Psoas muscle (tissue), 8 donors: ENCODE measurements around the gene TTYH3. TPM values are rescaled to one million over a fixed set of nuclear protein-coding genes. Genes with fewer than 3 reads are reported as not detected.

Source experiments
- ATAC-seq, 4 donors: fragments of 200-7000 bp; cut with Tn5 transposase; one replicate each; pipeline ENCODE4 v1.9.1; 2020; ENCODE audit warnings: moderate library complexity in 3 of 4, mild to moderate bottlenecking in 2 of 4
- DNase-seq, 2 donors: peaks; one replicate each; pipeline ENCODE4 v3.0.0-alpha.2; 2020
- H3K27ac ChIP-seq: fragments of 200-600 bp; one replicate; pipeline ENCODE4 v1.8.0; 2022
- H3K27me3 ChIP-seq, 3 donors: fragments of 200-600 bp in 1 of 3; one replicate each; pipeline versions ENCODE4 v1.6.1 to v1.8.0; 2013 to 2022; ENCODE audit warnings: low read length in 2 of 3, mild to moderate bottlenecking in 2 of 3, moderate library complexity in 1 of 3; ENCODE audit not compliant: insufficient read depth in 3 of 3
- H3K36me3 ChIP-seq, 2 donors: fragments of 200-600 bp in 1 of 2; one replicate each; pipeline versions ENCODE4 v1.6.1 to v1.8.0; 2013 to 2022; ENCODE audit warnings: low read depth in 1 of 2, mild to moderate bottlenecking in 1 of 2, moderate library complexity in 1 of 2; ENCODE audit not compliant: insufficient read depth in 1 of 2
- H3K4me1 ChIP-seq: fragments of 200-600 bp; one replicate; pipeline ENCODE4 v1.8.0; 2022
- H3K4me3 ChIP-seq: fragments of 200-600 bp; one replicate; pipeline ENCODE4 v1.8.0; 2022; ENCODE audit warnings: mild to moderate bottlenecking
- H3K9me3 ChIP-seq: fragments of 200-600 bp; one replicate; pipeline ENCODE4 v1.8.0; 2022
- WGBS, 3 donors: extraction: QIAGEN DNeasy Blood & Tissue Kit; methylation state at CpG; one replicate each; pipeline versions ENCODE4 v1.1.6 to v1.1.7; 2013; 5-methylcytosine and 5-hydroxymethylcytosine counted together
- intact Hi-C, 2 donors: fragments of 100-400 bp; cut with DNase I; formaldehyde crosslinking; loops; one replicate each; pipeline versions ENCODE4 v1.11.0 to v1.14.2; 2022
- polyA plus RNA-seq, 3 donors: library from polyadenylated mRNA; stranded (reverse); fragments of 200-250 nt; gene quantifications; one replicate each; pipeline ENCODE4 v1.2.3, GENCODE V29; 2013
- total RNA-seq, 4 donors: library from RNA; stranded (reverse); fragmentation: NEBNext Ultra II Directional in 2 of 4; extraction: Animal tissue kit (Norgen Biotek cat#: 25700) in 2 of 4; gene quantifications; one replicate each; pipeline versions ENCODE4 v1.2.1 to v1.2.4, GENCODE V29; 2021 to 2023
- TF ChIP-seq, protein P1 (sequence below): fragments of 200-600 bp; IDR thresholded peaks from one replicate; pipeline ENCODE4 v1.8.0; 2022; ENCODE audit warnings: antibody characterized with exemption
- donor health status: healthy with polysubstance abuse.
- donor health status: DM: no; HTN: no; CAD: no; lungs with moderate emphysema.
- donor health status: Bipolar disorder and iron deficiency.
- donor health status: healthy.
- donor health status: DM: yes; HTN: yes; CAD: no.
- donor health status: DM: no; HTN: no; CAD: no.
- donor health status: DM: no; HTN: no; CAD: no.
- donor health status: DM: yes; HTN: yes; CAD: no.

The TTYH3 gene
- total and polyA plus RNA-seq, 7 donors, result 1.3 to 11.3 (median 6.5) TPM

DNA sequence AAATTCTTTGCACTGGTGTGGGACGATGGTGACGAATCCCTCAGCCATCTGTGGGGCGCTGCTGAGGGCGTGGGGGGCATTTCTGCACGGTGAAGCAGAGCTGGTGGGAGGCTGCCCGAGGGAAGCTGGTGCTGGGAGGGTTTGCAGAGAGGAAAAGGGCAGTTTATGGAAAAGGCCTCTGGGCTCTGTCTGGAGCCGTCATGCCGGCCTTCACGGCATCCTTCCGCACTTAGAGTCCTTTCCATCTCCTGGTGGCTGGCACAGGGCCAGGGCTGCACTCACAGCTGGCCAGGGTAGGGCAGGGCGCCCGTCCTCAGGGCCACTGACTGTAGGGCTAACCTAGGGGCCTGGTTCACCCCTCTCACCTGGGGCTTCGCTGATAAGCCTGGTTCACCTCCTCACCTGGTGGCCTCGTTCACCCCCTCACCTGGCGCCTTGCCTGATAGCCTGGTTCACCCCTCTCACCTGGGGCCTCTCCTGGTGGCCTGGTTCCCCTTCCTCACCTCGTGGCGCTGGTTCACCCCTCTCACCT, 55.6 kb downstream of the TTYH3 start:
- H3K9me3 ChIP-seq, result no peaks in the 10 kb centered on the region
- ATAC-seq (peak in 3 of 4 donors; percentile 27 to 45 (median 39)), DNase-seq (no peak)
- TF ChIP-seq, protein P1, sequence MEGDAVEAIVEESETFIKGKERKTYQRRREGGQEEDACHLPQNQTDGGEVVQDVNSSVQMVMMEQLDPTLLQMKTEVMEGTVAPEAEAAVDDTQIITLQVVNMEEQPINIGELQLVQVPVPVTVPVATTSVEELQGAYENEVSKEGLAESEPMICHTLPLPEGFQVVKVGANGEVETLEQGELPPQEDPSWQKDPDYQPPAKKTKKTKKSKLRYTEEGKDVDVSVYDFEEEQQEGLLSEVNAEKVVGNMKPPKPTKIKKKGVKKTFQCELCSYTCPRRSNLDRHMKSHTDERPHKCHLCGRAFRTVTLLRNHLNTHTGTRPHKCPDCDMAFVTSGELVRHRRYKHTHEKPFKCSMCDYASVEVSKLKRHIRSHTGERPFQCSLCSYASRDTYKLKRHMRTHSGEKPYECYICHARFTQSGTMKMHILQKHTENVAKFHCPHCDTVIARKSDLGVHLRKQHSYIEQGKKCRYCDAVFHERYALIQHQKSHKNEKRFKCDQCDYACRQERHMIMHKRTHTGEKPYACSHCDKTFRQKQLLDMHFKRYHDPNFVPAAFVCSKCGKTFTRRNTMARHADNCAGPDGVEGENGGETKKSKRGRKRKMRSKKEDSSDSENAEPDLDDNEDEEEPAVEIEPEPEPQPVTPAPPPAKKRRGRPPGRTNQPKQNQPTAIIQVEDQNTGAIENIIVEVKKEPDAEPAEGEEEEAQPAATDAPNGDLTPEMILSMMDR, result no peak
- 14 to 26% (median 17%) methylated on average over 16 to 17 of the region's 17 CpGs for WGBS, 3 donors
- H3K27me3 ChIP-seq, result peaks cover 0 to 58% (median 20%) of the 10 kb centered on the region in 3 donors
- no peak overlapping the region for H3K27ac ChIP-seq
- peaks cover 2% of the 10 kb centered on the region for H3K4me1 ChIP-seq
- H3K4me3 ChIP-seq, result peak overlapping the region; percentile 46
- no peaks in the 10 kb centered on the region for H3K36me3 ChIP-seq
- intact Hi-C loops, result no loop called here

DNA sequence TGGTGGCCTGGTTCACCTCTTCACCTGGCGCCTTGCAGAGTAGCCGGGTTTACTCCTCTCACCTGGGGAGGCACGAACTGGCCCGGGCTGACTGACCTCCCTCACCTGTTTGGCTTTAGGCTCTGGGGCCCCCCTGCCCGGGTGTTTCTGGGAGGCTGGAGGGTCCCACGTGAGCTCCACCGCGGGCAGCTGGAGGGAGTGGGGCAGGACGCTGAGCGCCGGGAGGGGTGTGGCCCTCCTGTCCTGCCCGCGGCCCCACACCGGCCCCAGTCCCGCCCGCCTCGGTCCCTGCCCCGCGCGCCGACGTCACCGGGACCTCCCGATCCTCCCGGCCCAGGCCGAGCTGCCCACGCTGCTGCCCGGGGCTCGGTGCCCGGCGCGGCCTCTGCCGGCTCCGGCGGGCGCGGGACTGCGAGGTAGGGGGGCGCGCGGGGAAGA, 56.1 kb downstream of the TTYH3 start, which contains the start of gene AMZ1:
AMZ1 (plus strand) TSS at position 322 of the 438 bp plus-strand sequence. CDS start 12,250 bp downstream, outside the sequence.
- intact Hi-C loops, result no loop called here
- TF ChIP-seq, protein P1, result no peak
- no peaks in the 10 kb centered on the region for H3K36me3 ChIP-seq
- no peaks in the 10 kb centered on the region for H3K9me3 ChIP-seq
- ATAC-seq (peak in 1 of 4 donors; percentile 41), DNase-seq (no peak)
- WGBS, 3 donors, result 4 to 6% (median 5%) methylated on average over 16 to 41 of the region's 41 CpGs
- H3K27ac ChIP-seq, result no peak within 1 kb of the TSS
- H3K4me1 ChIP-seq, result peaks cover 2% of the 10 kb centered on the region
- H3K27me3 ChIP-seq, result peaks cover 0 to 55% (median 18%) of the 10 kb centered on the region in 3 donors
- peak within 1 kb of the TSS; percentile 46 for H3K4me3 ChIP-seq

DNA sequence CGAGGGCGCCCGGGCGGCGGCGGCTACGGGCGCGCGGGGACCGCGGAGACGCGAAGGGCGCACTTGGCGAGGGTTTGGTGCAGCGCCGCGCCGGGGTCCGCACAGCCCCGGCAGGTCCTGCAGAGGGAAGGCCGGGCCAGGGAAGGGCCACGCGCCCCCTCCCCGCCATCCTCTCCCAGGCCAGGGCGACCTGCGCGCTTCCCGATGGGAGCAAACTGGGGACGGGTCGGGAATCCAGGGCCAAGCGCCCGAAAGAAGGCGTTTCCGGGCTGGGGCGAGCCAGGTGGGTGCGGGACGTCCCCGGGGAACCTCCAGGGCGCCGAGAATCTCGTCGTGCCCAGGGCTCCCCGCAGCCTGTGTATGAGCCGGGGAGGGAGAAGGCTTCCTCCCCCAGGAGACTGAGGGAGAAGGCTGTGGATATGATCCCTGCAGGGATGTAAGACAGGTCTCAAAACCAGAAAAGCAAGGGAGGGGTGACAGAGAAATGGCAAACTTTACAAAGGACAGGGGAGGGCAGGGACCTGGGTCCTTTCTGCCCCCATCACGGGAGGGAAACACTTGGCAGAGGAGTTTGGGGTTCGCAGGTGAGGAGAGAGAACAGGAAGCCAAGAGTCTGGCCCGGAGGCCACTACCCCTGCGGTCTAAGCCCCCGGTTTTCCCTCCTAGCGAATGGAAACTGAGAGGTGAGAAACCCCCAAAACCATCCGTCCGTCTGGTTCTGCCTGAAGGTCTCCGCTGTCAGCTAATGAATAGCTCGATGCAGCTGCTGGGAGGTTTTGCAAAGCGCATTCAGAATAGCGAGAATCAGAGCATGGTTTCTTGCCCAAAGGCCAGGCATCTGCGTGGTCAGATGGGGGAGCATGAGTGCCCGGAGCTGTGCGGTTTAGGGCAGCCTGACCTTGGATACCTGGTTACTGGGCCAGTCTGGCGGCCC, 56.9 kb downstream of the TTYH3 start:
- H3K27me3 ChIP-seq, result peaks cover 0 to 49% (median 15%) of the 10 kb centered on the region in 3 donors
- 7 to 16% (median 9%) methylated on average over 29 to 62 of the region's 62 CpGs for WGBS, 3 donors
- DNase-seq (no peak), ATAC-seq (peak in 1 of 4 donors; percentile 5)
- H3K4me1 ChIP-seq, result peaks cover 2% of the 10 kb centered on the region
- H3K36me3 ChIP-seq, result no peaks in the 10 kb centered on the region
- no peaks in the 10 kb centered on the region for H3K9me3 ChIP-seq
- no peak overlapping the region for H3K27ac ChIP-seq
- intact Hi-C loops, result no loop called here
- peak overlapping the region; percentile 46 for H3K4me3 ChIP-seq
- TF ChIP-seq, protein P1, result no peak

GRCh38 chr7:2689343-2689847, 57.6 kb downstream of the TTYH3 start:
- intact Hi-C loops, result no loop called here
- Histone ChIP-seq H3K27ac (no peak overlapping the region), H3K36me3 (no peaks in the 10 kb centered on the region), H3K4me3 (no peak overlapping the region), H3K9me3 (no peaks in the 10 kb centered on the region), H3K4me1 (peaks cover 2% of the 10 kb centered on the region), H3K27me3 (peaks cover 0 to 46% (median 15%) of the 10 kb centered on the region in 3 donors)
- TF ChIP-seq, protein P1, result no peak
- 61 to 73% (median 64%) methylated on average over 14 to 16 of the region's 16 CpGs for WGBS, 3 donors
- no peak for DNase-seq
- no peak for ATAC-seq
